Activated naive CD4-positive, alpha-beta T cell treated with anti-CD3 and anti-CD28 coated beads, Interleukin-2, amount 10 ng/mL, durations not matched to agents 5 hours and 36 hours (primary cell): ENCODE data around the gene AQP12B. TPM values are rescaled to one million over a fixed set of nuclear protein-coding genes. Genes with fewer than 3 reads are reported as not detected.

Source experiments
- total RNA-seq, 2 experiments: library from RNA; stranded (reverse); gene quantifications; one replicate each; pipeline ENCODE4 v1.2.3, GENCODE V29; 2021

AQP12B gene
- not detected for total RNA-seq

GRCh38 chr2:240682431-240683224 is at the start of gene AQP12B:
Gene AQP12B, minus strand, starts transcription at chr2:240682885. Its CDS starts 48 bp downstream, at chr2:240682837.

GRCh38 chr2:240691631-240692420 is 9.1 kb upstream of the AQP12B start, which contains the start of gene AQP12A:
Gene AQP12A, plus strand, starts transcription at chr2:240691866. Its CDS starts 48 bp downstream, at chr2:240691914.

Other genes starting within 250 kb of the AQP12B start
- gene GPC1, start 247.2 kb downstream of the AQP12B start, total RNA-seq = 1 to 10 TPM; 6.3 to 6.8 TPM
- 10 to 100 TPM; 33.6 to 37.6 TPM for gene ANKMY1, start 124.9 kb downstream of the AQP12B start, total RNA-seq
- 10 to 100 TPM in 1 of 2 experiments, 1 to 10 TPM in 1; 9.1 to 10.1 TPM for gene DUSP28, start 122.5 kb downstream of the AQP12B start, total RNA-seq
- gene RNPEPL1, start 114.4 kb downstream of the AQP12B start, total RNA-seq = 100 to 1,000 TPM; 117 to 119 TPM
- 10 to 100 TPM; 45.0 to 50.7 TPM for gene CAPN10, start 96.2 kb downstream of the AQP12B start, total RNA-seq
- gene GPR35, start 57.4 kb downstream of the AQP12B start, total RNA-seq = 1 to 10 TPM; 2.1 to 2.4 TPM
- not detected for gene AQP12A, start 9.0 kb upstream of the AQP12B start, total RNA-seq
- under 1 TPM; 0.23 to 0.60 TPM for gene KIF1A, start 137.3 kb upstream of the AQP12B start, total RNA-seq
- gene AGXT, start 185.9 kb upstream of the AQP12B start, total RNA-seq = not detected
- gene MAB21L4, start 213.3 kb upstream of the AQP12B start, total RNA-seq = not detected
- gene CROCC2, start 223.5 kb upstream of the AQP12B start, total RNA-seq = not detected